GM21786 (cell line): ENCODE data around the gene ATF5.

Experiments
- ATAC-seq: cut with Tn5 transposase; IDR thresholded peaks from one replicate; pipeline ENCODE4 v1.9.1; 2021; ENCODE audit not compliant: unreplicated experiment

The ATF5 gene

DNA sequence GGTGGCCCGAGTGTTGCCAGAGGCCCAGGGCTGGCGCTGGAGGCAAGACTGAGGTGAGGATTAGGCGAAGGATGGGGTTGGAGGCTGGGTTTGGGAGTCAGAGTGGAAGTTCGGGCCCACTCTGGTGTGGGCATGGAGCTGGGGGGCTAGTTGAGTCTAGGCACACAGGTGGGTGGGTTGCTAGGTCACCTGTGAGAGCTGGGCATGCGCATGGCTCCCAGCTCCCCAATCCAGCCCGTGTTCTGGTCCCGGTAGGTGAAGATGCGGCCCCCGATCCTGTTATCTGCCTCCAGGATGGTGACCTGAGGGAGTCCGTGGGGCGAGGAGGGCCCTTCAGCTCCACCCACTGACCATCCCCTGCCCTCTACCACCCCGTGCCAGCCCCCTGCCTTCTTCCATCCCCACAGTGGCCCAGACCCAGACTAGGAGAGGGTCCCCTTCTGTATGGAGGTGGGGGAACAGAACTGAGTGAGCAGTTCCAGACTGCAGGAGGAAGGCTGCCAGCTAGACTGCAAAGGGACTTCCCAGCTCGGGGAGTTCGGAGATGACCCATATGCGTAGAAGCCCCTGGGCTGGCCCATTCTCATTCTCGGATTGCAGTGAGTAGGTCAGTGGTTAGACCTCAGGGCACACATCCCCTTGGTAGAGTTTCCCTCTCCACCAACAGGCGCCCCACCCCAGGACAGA is 34.0 kb upstream of the ATF5 start:
- ATAC-seq = peak; percentile 26

GRCh38 chr19:49895566-49896297 is 33.3 kb upstream of the ATF5 start:
- ATAC-seq = no peak

DNA sequence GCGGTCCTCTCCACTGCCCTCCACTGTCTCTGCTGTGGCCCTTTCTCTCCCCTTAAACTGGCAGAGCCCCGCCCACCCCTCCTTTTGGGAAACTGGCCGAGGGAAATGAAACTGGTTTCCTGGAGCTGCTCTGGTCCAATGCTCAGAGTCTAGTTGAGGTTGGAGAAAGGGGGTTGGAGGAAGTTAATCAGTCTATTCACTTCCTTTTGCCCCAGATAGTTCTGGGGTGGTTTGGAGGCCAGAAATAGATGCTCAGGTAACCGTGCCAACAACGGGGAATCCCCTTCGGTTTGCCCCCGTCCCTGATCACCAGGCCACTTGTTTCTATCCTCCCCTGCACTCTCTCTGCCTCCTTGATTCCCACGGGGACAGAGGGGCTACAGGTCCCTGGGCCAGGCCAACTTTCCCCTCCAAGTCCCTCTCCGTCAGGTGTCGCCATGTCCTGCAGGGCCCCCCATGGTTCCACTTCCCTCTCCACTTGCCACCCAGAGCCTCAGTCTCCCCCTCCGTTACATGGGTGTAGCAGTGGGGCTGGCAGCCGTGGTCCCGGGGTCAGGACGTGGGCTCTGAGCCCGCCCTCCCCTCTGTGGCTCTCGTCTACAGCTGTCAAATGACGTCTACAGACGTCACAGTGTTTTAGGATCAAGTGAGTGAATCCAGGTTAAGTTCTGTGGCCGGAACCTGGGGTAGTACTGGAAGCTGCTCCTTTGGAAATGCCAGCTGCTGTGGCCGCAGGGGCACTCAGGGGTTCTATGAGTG is 32.0 kb upstream of the ATF5 start, which contains the start of gene IL4I1:
Gene IL4I1, minus strand, starts transcription at position 25 of the 759 bp plus-strand sequence. CDS start 727 bp downstream, outside the sequence.
- peak; percentile 54 for ATAC-seq

GRCh38 chr19:49904136-49904535 is 24.9 kb upstream of the ATF5 start:
- ATAC-seq = no peak

DNA sequence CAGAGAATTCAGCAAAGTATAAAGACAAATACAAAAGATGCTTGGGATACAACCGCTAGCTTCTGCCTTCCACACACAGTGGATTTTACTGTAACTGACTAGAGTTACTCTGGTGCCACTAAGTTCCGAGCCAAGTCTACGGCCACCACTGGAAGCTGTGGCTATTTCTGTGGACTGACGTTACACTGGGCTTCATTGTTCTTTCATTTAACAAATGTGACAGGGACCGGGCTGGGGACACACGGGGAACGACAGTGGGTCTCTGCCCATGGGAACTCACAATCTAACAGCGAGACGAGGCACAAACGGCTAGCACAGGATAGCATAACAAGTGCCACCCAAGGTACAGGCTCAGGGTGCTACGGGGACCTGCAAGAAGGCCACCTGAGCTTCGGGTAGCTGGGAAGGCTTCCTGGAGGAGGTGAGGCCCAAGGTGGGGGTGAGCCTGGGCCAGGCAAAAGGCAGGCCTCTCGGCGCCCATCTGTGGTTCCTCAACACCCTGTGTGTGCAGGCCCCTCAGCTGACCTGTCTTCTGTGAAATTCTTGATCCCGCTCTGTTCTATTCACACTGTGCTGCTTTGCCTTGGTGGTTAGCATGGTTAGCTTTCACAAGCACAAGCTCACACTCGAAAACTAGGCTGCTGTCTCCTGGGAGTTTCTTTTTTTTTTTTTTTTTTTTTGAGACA is 22.0 kb upstream of the ATF5 start:
- no peak for ATAC-seq

DNA sequence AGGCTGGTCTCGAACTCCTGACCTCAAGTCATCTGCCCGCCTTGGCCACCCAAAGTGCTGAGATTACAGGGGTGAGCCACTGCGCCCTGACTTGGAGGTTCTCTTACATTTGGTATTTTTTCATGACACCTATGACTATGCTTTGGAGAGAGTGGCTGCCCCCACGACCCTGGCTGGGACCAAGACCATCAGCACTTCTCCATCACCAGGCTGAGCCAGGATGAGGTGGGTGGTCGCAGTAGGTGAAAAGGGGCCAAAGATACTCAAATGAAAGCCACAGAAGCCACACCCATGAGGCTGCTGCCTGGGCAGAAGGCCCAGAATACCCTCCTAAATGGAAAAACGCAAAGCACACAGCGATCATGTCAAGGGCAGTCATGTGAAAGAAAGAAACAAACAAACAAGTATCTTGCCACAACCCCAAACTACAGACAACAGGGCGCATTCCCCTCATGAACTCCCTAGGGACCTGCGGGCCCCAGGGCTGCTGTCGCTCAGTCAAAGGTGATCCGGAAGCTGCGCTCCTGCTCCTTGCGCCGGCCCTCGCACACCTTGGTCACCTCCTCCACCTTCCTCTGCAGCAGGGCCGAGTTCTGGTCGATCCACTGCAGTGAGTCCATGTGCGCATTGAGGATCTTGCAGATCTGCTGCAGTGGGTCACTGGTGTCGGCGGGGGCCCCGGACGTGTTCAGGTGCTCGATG is 21.1 kb upstream of the ATF5 start:
- no peak for ATAC-seq

- ATAC-seq = no peak
Observed at GRCh38 chr19:49908480-49909420, 20.3 kb upstream of the ATF5 start.

DNA sequence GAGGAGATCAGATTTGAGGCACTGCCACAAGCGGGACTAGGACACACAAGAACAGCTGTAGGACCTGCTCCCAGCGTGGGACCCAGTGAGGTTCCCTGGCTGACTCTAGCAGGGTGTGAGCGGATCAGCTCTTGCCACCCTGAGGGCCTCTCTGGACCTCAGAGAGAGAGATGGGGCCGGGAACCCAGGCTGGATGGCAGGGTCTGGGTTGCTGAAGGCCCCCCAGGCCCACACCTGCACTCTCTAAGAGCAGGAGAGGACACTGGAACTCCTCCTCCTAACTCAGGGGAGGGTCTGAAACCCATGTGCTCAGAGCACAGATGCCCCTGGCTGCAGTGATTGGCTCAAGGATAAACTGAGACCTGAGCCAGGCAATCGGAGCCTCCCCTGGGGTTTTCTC is 18.8 kb upstream of the ATF5 start:
- ATAC-seq = no peak

DNA sequence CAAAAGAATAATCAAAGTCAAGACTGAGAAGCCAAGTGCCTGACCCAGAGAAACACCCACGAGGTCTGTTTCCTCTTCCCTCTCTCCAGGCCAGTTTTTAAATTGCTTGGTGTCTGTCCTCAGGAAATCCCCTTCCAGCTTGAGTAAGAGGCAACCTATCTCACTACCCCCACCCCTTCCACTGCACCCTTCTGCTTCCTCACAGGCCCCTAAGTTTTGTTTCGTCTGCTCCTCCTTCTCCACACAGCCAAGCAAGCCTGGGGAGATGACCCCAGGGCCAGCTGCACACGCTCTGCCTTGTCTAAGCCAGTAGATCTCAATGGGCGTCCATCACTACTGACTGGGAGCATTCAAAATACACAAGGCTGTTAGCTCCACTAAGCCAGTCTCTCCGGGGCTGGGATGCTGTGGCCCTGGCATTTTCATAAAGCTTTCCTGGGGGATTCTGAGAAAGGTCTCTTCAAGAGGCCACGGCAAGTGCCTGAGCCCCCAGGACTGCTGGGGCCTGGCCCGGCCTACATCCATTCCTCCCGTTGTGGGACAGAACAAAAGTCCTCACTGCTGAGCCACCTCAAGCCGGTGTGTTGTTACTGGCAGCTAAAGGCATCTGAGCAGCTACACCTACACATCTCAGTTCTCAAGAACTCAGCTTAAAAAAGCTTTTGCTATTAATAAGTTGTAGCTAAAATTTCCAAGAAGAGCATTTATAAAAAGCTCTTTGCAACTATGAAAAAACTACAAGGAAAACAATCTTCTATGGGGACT is 17.4 kb upstream of the ATF5 start:
- ATAC-seq = no peak

- no peak for ATAC-seq
Observed at GRCh38 chr19:49912965-49913685, 15.9 kb upstream of the ATF5 start.

DNA sequence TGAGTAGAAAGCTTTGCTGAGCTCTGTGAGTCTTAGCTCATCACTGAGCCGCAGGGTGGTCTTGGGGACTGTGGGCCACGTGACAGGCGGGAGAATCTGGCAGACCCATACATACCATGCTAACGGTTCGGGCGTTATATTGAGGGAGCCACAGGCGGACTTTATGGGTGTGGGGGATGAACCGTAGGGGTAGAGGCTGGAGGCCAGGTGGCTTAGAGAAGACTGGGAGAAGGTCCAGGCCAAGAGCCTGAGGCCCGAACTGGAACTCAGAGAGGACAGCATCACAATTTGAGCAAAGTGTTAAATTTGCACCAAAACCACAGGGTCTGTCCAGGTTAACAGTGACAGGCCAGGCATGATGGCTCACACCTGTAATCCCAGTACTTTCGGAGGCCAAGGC is 15.3 kb upstream of the ATF5 start:
- no peak for ATAC-seq

GRCh38 chr19:49915271-49915670 is 13.7 kb upstream of the ATF5 start:
- ATAC-seq = no peak

- no peak for ATAC-seq
Observed at GRCh38 chr19:49916839-49917733, 11.9 kb upstream of the ATF5 start.

- ATAC-seq = no peak
Observed at GRCh38 chr19:49918089-49918488, 10.9 kb upstream of the ATF5 start.

GRCh38 chr19:49920624-49921363 is 8.2 kb upstream of the ATF5 start:
- no peak for ATAC-seq
